Immature natural killer cell (primary cell): ENCODE results near the gene RFXAP. TPM values are rescaled to one million over a fixed set of nuclear protein-coding genes. Genes with fewer than 3 reads are reported as not detected.

Source experiments
- DNase-seq, 3 donors: peaks; one replicate each; pipeline ENCODE4 v3.0.0; 2022; ENCODE audit warnings: mixed read lengths in 1 of 3
- H3K27ac Mint-ChIP-seq, 6 donors: one replicate each; pipeline ENCODE4 v1.8.0; 2020; ENCODE audit warnings: mixed read lengths in 6 of 6, mild to moderate bottlenecking in 5 of 6, inconsistent platforms in 4 of 6, moderate library complexity in 3 of 6
- H3K27me3 Mint-ChIP-seq, 3 donors: one replicate each; pipeline ENCODE4 v1.8.0; 2020 to 2021; ENCODE audit warnings: low read depth in 3 of 3, mild to moderate bottlenecking in 3 of 3, mixed read lengths in 3 of 3, moderate library complexity in 3 of 3, inconsistent platforms in 1 of 3
- H3K36me3 Mint-ChIP-seq, 3 donors: one replicate each; pipeline ENCODE4 v1.8.0; 2020; ENCODE audit warnings: mixed read lengths in 3 of 3, inconsistent platforms in 2 of 3, mild to moderate bottlenecking in 2 of 3
- H3K4me1 Mint-ChIP-seq, 2 donors: one replicate each; pipeline ENCODE4 v1.8.0; 2020; ENCODE audit warnings: inconsistent platforms in 2 of 2, mild to moderate bottlenecking in 2 of 2, mixed read lengths in 2 of 2, moderate library complexity in 1 of 2
- H3K4me3 Mint-ChIP-seq, 5 donors: one replicate each; pipeline ENCODE4 v1.8.0; 2020; ENCODE audit warnings: mild to moderate bottlenecking in 5 of 5, mixed read lengths in 5 of 5, inconsistent platforms in 3 of 5, moderate library complexity in 3 of 5
- H3K9me3 Mint-ChIP-seq, 6 donors: one replicate each; pipeline ENCODE4 v1.8.0; 2020; ENCODE audit warnings: mild to moderate bottlenecking in 6 of 6, mixed read lengths in 6 of 6, inconsistent platforms in 4 of 6, moderate library complexity in 3 of 6
- polyA plus RNA-seq, 3 donors: library from polyadenylated mRNA; unstranded; fragments of 300-500 nt; fragmentation: Illumina TruSeq; gene quantifications; one replicate each; pipeline ENCODE4 v1.2.3, GENCODE V29; 2021

RFXAP gene
- polyA plus RNA-seq, 3 donors from 2014 or later, result 2.6 to 4.8 (median 4.3) TPM

DNA sequence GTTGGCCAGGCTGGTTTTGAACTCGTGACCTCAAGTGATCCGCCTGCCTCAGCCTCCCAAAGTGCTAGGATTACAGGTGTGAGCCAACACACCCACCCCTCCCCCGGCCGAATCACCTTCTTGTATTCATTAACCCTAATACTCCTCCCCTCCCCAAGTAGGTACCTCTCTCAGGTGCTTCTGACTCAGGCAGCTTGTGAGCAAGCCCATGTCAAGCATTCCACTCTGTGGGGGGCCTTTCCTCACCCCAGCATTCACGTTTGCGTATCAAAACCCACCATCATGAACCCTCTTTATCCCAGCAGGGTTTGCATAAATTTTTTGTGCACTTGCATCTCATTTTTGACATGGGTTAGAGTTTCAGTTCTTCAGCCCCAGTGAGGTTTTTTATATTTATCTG, 23.6 kb upstream of the RFXAP start:
- DNase-seq, result no peak
- H3K9me3 Mint-ChIP-seq, result no peaks in the 10 kb centered on the region
- no peaks in the 10 kb centered on the region for H3K4me1 Mint-ChIP-seq
- H3K36me3 Mint-ChIP-seq, result no peaks in the 10 kb centered on the region
- peaks cover 3 to 12% (median 3%) of the 10 kb centered on the region in 3 donors for H3K27me3 Mint-ChIP-seq
- no peak overlapping the region for H3K4me3 Mint-ChIP-seq
- no peak overlapping the region for H3K27ac Mint-ChIP-seq

DNA sequence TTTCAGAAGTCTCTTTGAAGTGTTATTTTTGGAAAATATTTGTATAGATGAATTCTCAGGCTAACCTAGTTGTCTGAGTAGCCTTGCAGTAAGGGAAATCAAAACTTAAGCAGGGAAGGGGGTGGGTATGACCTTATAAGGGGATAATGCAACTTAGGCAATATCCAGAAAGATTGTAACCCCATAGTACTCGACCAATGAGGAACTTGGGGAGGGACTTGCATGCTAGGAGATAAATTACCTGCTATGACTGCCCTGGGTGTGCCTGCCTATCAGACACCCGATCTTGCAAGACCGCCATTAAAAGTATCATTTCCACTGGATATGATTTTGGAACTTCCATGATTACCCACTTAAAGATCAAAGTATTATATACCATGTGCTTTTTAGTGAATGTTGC, 23.0 kb upstream of the RFXAP start:
- Mint-ChIP-seq H3K4me3 (no peak overlapping the region), H3K27ac (no peak overlapping the region), H3K36me3 (no peaks in the 10 kb centered on the region), H3K4me1 (no peaks in the 10 kb centered on the region), H3K27me3 (peaks cover 2 to 12% (median 3%) of the 10 kb centered on the region in 3 donors), H3K9me3 (no peaks in the 10 kb centered on the region)
- DNase-seq, result no peak

DNA sequence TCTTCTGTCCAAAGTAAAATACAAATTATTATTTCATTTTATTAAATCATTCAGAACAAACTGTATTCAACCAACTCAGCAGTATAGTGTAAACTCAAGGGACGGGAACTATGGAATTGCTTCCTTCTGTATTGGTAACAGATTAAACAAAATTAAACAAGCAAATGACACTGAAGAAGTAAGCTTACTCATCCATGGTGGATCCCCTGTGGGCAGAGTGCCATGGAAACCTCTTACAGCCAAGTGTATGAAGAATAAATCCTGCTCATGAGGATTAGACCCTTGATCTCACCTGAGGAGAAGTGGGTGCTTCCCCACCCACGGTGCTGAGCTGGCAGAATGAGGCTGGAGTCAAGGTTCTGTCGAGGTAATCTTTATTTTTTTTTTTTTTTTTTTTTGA, 18.0 kb upstream of the RFXAP start:
- Mint-ChIP-seq H3K4me1 (no peaks in the 10 kb centered on the region), H3K27ac (no peak overlapping the region), H3K36me3 (no peaks in the 10 kb centered on the region), H3K27me3 (peaks cover 2 to 13% (median 9%) of the 10 kb centered on the region in 3 donors), H3K4me3 (no peak overlapping the region), H3K9me3 (no peaks in the 10 kb centered on the region)
- no peak for DNase-seq

DNA sequence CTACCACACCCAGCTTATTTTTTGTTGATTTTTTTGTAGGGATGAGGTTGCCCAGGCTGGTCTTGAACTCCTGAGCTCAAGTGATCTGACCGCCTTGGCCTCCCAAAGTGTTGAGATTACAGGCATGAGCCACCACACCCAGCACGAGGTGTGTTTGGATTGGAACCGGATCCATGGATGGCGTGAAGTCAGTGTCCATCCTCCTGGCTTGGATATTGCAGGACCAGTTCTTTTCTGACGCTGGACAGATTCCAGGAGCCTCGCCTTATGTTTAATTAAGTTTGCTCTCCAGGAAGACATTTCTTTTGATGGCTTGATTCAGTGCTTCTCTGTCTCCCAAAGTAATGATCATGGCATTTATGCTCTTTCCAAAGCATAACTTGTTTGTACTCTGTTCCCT, 14.4 kb upstream of the RFXAP start:
- DNase-seq, result no peak
- peaks cover 9 to 14% (median 10%) of the 10 kb centered on the region in 3 donors for H3K27me3 Mint-ChIP-seq
- H3K9me3 Mint-ChIP-seq, result no peaks in the 10 kb centered on the region
- H3K4me1 Mint-ChIP-seq, result no peaks in the 10 kb centered on the region
- H3K27ac Mint-ChIP-seq, result no peak overlapping the region
- no peak overlapping the region for H3K4me3 Mint-ChIP-seq
- no peaks in the 10 kb centered on the region for H3K36me3 Mint-ChIP-seq

DNA sequence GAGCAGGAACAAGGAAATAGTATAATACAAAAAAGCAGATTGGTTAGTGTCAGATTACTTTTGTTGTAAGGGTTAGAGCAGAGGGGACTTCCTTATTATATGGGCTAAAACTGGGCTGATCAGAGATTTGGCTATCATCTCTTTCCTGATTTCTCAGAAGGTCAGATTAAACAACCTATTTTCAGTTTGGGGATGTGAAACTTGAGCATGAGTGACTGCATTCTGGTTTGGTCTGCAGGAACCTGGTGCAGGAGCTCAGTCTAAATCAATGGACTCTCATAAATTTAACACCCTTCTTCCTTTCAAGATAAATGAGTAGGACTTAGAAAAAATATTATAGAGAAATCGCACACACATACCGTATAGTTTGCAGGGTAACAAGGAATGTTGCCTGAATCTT, 12.9 kb upstream of the RFXAP start:
- Mint-ChIP-seq H3K27ac (no peak overlapping the region), H3K9me3 (no peaks in the 10 kb centered on the region), H3K4me1 (no peaks in the 10 kb centered on the region), H3K36me3 (no peaks in the 10 kb centered on the region), H3K27me3 (peaks cover 9 to 17% (median 10%) of the 10 kb centered on the region in 3 donors), H3K4me3 (no peak overlapping the region)
- no peak for DNase-seq

DNA sequence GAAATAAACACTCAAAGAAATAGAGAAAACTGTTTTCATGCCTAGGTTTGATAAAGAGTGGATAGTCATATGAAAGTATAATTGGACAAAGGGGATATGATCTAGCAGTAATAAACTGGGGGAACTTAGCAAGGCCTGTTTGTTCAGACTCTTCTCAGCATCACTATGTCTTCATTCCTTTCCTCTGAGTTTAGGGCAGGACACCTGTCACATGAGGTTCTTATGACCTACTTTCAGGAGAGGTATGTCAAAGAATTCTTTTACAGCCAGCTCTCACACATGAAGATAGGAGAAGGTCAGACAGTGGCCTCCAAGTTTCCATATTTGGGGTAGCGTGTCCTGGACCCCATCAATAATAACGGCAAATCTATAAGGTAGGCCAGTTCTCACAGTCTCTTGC, 11.4 kb upstream of the RFXAP start:
- Mint-ChIP-seq H3K9me3 (no peaks in the 10 kb centered on the region), H3K4me1 (no peaks in the 10 kb centered on the region), H3K4me3 (no peak overlapping the region), H3K36me3 (no peaks in the 10 kb centered on the region), H3K27ac (no peak overlapping the region), H3K27me3 (peaks cover 13 to 18% (median 15%) of the 10 kb centered on the region in 3 donors)
- no peak for DNase-seq

DNA sequence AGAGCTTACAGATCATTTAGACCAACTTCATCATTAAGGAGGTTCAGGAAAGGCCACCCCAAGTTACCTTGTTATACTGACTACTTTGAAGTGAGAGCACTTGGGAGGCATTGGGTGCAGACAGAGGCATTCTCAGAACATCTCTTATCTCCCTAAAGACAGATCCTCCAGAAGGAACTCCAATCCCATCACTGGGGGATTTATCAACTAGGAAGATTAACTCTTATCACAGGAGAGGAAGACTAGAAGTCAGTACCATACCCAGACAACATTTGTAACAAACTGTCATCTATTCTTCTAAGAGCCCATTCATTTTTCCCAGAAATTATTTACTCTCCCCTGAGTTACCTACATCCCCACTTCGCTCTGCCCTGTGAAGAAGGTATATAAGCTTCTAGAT, 5.8 kb upstream of the RFXAP start:
- Mint-ChIP-seq H3K4me1 (peaks cover 1 to 3% of the 10 kb centered on the region in 2 donors), H3K9me3 (no peaks in the 10 kb centered on the region), H3K36me3 (no peaks in the 10 kb centered on the region), H3K27me3 (peaks cover 7 to 14% (median 11%) of the 10 kb centered on the region in 3 donors), H3K27ac (no peak overlapping the region), H3K4me3 (no peak overlapping the region)
- DNase-seq, result no peak

DNA sequence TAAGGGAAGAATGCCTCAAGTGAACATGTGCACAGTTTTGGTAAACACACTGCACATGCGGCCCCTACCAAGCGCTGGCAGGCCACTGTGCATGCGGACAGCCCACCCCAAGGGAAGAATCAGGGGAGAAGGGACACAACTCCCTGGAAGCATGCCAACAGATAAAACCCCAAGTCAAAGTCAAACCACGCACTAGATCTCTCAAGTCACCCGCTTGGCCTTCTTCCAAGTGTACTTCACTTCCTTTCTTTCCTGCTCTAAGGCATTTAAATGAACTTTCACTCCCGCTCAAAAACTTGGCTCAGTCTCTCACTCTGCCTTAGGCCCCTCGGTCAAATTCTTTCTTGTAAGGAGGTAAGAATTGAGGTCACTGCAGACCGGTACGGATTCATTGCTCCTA, 4.6 kb upstream of the RFXAP start:
- Mint-ChIP-seq H3K4me1 (peaks cover 9 to 13% of the 10 kb centered on the region in 2 donors), H3K4me3 (no peak overlapping the region), H3K36me3 (no peaks in the 10 kb centered on the region), H3K27ac (no peak overlapping the region), H3K27me3 (peaks cover 11 to 22% (median 19%) of the 10 kb centered on the region in 3 donors), H3K9me3 (no peaks in the 10 kb centered on the region)
- no peak for DNase-seq

DNA sequence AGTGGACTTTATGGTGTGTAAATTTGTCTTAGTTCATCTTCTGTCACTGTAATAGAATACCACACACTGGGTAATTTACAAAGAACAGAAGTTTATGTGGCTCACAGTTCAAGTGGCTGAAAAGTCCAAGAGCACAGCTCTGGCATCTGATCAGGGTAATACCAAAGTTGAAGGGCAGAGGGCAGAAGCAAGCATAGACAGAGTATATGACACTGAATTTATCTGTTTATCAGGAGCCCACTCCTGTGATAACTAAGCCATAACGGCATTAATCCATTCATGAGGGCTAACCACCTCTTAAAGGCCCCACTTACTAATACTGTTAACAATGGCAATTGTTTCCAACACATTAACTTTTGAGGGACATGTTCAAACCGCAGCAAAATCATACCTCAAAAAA, 4.0 kb upstream of the RFXAP start:
- Mint-ChIP-seq H3K4me3 (no peak overlapping the region), H3K9me3 (no peaks in the 10 kb centered on the region), H3K4me1 (peaks cover 15 to 19% of the 10 kb centered on the region in 2 donors), H3K27me3 (peaks cover 15 to 27% (median 19%) of the 10 kb centered on the region in 3 donors), H3K27ac (no peak overlapping the region), H3K36me3 (no peaks in the 10 kb centered on the region)
- peak in 2 of 3 donors; percentile 4 to 7 for DNase-seq

DNA sequence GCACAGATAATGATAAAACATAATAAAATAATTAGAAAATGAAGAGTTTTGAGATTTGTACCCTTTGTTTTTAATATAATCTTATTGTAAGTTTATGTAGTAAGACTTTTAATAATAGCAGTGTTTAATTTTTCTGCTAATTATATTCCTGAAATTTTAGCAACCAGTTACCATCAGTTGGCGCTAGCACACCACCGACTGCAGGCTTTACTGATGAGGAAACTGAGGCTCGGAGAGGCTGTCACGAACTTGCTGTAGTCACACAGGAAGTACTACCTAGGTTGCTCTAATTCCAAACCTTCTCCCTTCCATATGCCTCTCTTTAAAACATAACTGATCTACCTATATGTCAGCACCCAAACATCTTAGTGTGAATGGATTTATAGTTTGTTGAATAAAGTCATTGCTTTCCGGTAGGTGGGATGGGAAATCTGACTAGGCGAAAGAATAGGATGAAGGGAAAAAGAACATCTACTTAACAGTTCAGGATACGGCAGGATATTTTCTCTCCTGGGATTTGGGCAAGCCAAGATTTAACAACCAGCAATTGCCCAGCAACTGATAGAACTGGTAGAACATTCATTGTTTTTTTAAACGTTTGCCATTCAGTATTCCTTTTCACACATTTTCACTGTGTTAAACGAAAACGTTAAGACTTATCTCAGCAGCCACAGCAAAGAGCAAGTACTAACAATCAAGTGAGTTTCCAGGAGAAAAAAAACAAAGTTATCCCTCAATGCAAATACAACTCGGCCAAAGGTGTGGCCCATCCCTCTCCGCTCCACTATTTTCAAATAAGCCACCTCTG, 822 bp upstream of the RFXAP start:
- no peaks in the 10 kb centered on the region for H3K36me3 Mint-ChIP-seq
- peak overlapping the region; percentile 90 to 96 (median 93) for H3K27ac Mint-ChIP-seq
- H3K9me3 Mint-ChIP-seq, result no peaks in the 10 kb centered on the region
- H3K27me3 Mint-ChIP-seq, result peaks cover 10 to 19% (median 14%) of the 10 kb centered on the region in 3 donors
- H3K4me1 Mint-ChIP-seq, result peaks cover 36 to 48% of the 10 kb centered on the region in 2 donors
- DNase-seq, result no peak
- H3K4me3 Mint-ChIP-seq, result peak overlapping the region; percentile 94 to 96 (median 95)

DNA sequence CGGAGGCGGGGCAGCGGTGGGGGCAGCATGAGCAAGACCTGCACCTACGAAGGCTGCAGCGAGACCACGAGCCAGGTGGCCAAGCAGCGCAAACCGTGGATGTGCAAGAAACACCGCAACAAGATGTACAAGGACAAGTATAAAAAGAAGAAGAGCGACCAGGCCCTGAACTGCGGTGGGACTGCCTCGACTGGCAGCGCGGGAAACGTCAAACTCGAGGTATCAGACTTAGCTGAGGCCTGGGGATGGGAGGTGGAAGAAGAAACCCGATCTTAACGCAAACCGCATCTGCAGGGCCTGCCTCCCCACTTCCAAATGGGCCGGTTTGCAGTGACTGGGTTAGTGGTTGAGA, 693 bp downstream of the RFXAP start:
- Mint-ChIP-seq H3K9me3 (no peaks in the 10 kb centered on the region), H3K4me3 (peak overlapping the region; percentile 94 to 96 (median 95)), H3K27me3 (peaks cover 8 to 17% (median 9%) of the 10 kb centered on the region in 3 donors), H3K27ac (peak overlapping the region; percentile 83 to 98 (median 96)), H3K36me3 (no peaks in the 10 kb centered on the region), H3K4me1 (peaks cover 36 to 63% of the 10 kb centered on the region in 2 donors)
- DNase-seq, result peak in 2 of 3 donors; percentile 35

DNA sequence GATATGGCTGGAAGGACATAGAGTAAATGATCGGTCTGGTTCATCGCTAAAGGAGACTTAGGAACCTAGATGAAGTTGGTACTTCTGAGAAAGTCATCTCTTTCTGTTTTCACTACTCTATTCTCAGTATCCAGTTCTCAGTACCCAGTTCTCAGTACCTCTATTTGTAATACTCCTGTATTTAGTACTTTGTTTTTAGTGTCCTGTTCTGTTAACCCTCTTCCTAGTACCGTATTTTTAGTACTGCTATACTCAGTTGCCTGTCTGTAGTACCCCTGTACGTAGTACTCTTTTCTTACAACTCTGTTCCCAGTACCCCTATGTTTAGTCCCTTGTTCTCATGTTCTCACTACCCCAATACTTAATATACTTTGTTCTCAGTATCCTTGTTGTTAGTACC, 1.2 kb downstream of the RFXAP start:
- Mint-ChIP-seq H3K4me1 (peaks cover 40 to 66% of the 10 kb centered on the region in 2 donors), H3K27ac (peak overlapping the region; percentile 83 to 98 (median 96)), H3K36me3 (no peaks in the 10 kb centered on the region), H3K27me3 (peaks cover 8 to 17% (median 9%) of the 10 kb centered on the region in 3 donors), H3K9me3 (no peaks in the 10 kb centered on the region), H3K4me3 (peak overlapping the region; percentile 94 to 96 (median 95))
- no peak for DNase-seq

DNA sequence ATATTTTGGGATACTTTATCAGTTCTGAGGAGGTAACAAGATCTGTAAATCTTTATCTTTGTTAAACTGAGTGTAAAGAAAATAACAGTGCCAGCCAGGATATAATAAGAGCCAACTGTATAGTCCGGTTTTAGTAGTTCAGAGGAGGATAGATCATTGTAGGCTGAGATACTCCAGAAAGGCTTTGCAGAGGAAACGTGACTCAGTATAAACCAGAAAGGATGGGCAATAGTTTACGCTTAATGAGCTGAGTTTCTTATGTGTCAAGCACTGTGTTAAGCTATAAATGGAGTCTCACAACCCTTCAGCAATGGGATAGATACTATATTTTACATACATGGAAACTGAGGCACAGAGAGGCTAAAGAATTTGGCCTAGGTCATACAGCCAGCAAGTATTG, 3.8 kb downstream of the RFXAP start:
- Mint-ChIP-seq H3K9me3 (no peaks in the 10 kb centered on the region), H3K36me3 (no peaks in the 10 kb centered on the region), H3K27me3 (peaks cover 8 to 17% (median 9%) of the 10 kb centered on the region in 3 donors), H3K4me1 (peaks cover 40 to 66% of the 10 kb centered on the region in 2 donors), H3K27ac (no peak overlapping the region), H3K4me3 (no peak overlapping the region)
- DNase-seq, result no peak

DNA sequence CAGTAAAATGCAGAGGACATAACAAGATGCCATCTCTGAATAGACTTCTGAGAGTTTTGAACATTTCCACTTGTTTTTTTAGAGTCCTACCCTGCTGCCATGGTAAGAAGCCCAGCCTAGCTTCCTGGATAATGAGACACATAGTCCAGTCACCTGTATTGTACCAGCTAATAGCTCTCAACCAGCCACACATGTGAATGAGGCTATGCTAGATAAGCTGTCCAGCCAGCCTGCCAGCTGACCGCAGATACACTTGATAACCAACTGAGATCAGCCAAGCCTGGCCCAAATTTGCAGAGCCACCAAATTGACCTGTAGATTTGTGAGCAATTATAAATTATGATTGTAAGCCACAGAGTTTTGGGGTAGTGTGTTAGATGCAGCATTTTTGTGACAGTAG, 10.7 kb downstream of the RFXAP start:
- no peak overlapping the region for H3K4me3 Mint-ChIP-seq
- H3K36me3 Mint-ChIP-seq, result peaks cover 0 to 4% (median 4%) of the 10 kb centered on the region in 3 donors
- H3K4me1 Mint-ChIP-seq, result peaks cover 3 to 4% of the 10 kb centered on the region in 2 donors
- no peak overlapping the region for H3K27ac Mint-ChIP-seq
- no peak for DNase-seq
- no peaks in the 10 kb centered on the region for H3K9me3 Mint-ChIP-seq
- H3K27me3 Mint-ChIP-seq, result no peaks in the 10 kb centered on the region

DNA sequence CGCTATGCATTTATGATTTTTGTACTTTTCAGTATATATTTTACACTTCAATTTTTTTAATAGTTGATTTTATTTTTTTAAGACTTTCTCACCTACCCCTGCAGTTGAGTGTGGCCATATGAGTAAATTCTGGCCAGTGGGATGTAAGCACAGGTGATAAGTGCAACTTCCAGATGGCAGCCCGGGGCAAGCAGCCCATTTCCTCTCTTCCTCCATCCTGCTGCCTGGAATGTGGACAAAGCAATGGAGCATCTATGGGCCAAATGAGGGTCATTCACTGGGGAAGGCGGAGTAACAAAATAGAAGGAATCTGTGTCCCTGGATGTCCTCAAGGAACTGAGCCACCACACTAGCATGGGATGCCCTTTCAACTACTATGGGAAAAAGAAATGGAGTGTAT, 12.3 kb downstream of the RFXAP start:
- no peaks in the 10 kb centered on the region for H3K9me3 Mint-ChIP-seq
- H3K4me3 Mint-ChIP-seq, result no peak overlapping the region
- no peak overlapping the region for H3K27ac Mint-ChIP-seq
- no peaks in the 10 kb centered on the region for H3K27me3 Mint-ChIP-seq
- no peak for DNase-seq
- H3K36me3 Mint-ChIP-seq, result peaks cover 0 to 4% (median 4%) of the 10 kb centered on the region in 3 donors
- peaks cover 0 to 1% of the 10 kb centered on the region in 2 donors for H3K4me1 Mint-ChIP-seq
